HG03064 (cell line): Measurements from ENCODE around the gene CREB5.

Source experiments
- ATAC-seq: cut with Tn5 transposase; IDR thresholded peaks from one replicate; pipeline ENCODE4 v1.9.1; 2021; ENCODE audit warnings: low read depth; ENCODE audit not compliant: unreplicated experiment

Gene CREB5

GRCh38 chr7:28571405-28571804 is 159.1 kb downstream of the CREB5 start:
- ATAC-seq, result no peak

GRCh38 chr7:28572321-28573058 is 160.2 kb downstream of the CREB5 start:
- no peak for ATAC-seq

GRCh38 chr7:28573059-28573553 is 160.8 kb downstream of the CREB5 start:
- ATAC-seq, result no peak

GRCh38 chr7:28573651-28574301 is 161.5 kb downstream of the CREB5 start:
- no peak for ATAC-seq

GRCh38 chr7:28575241-28575643 is 162.9 kb downstream of the CREB5 start:
- ATAC-seq, result no peak

- ATAC-seq, result no peak
These were observed 164.3 kb downstream of the CREB5 start for GRCh38 chr7:28576656-28577055.

GRCh38 chr7:28579571-28579970 is 167.3 kb downstream of the CREB5 start:
- no peak for ATAC-seq

- no peak for ATAC-seq
These were observed 168.3 kb downstream of the CREB5 start for GRCh38 chr7:28580665-28581064.

- no peak for ATAC-seq
These were observed 169.0 kb downstream of the CREB5 start for GRCh38 chr7:28581351-28581750.

- no peak for ATAC-seq
These were observed 169.9 kb downstream of the CREB5 start for GRCh38 chr7:28582226-28582625.

GRCh38 chr7:28584235-28584634 is 171.9 kb downstream of the CREB5 start:
- no peak for ATAC-seq

- ATAC-seq, result no peak
These were observed 174.4 kb downstream of the CREB5 start for GRCh38 chr7:28586736-28587135.

GRCh38 chr7:28587211-28587610 is 174.9 kb downstream of the CREB5 start:
- no peak for ATAC-seq

- ATAC-seq, result no peak
These were observed 176.3 kb downstream of the CREB5 start for GRCh38 chr7:28588602-28589001.

- no peak for ATAC-seq
These were observed 178.8 kb downstream of the CREB5 start for GRCh38 chr7:28591041-28591674.

GRCh38 chr7:28591725-28592349 is 179.5 kb downstream of the CREB5 start:
- no peak for ATAC-seq

- ATAC-seq, result no peak
These were observed 180.5 kb downstream of the CREB5 start for GRCh38 chr7:28592861-28593260.

GRCh38 chr7:28595076-28595475 is 182.8 kb downstream of the CREB5 start:
- no peak for ATAC-seq

- ATAC-seq, result no peak
These were observed 183.5 kb downstream of the CREB5 start for GRCh38 chr7:28595801-28596200.

- ATAC-seq, result no peak
These were observed 184.1 kb downstream of the CREB5 start for GRCh38 chr7:28596245-28596935.

- ATAC-seq, result no peak
These were observed 185.0 kb downstream of the CREB5 start for GRCh38 chr7:28597284-28597683.
